GM21526 (cell line): ENCODE measurements around the gene JAKMIP2.
"Not testable (repeated sequence)": the region's sequence is repeated elsewhere in the genome, so short reads cannot be mapped to it uniquely, and the experiment has no call there.

Experiments used
- ATAC-seq: cut with Tn5 transposase; IDR thresholded peaks from one replicate; pipeline ENCODE4 v1.9.1; 2021; ENCODE audit warnings: moderate library complexity; ENCODE audit not compliant: unreplicated experiment, low FRiP score

The JAKMIP2 gene

GRCh38 chr5:147567917-147568598 is 214.5 kb downstream of the JAKMIP2 start:
- ATAC-seq, result no peak

GRCh38 chr5:147565524-147565923 is 217.0 kb downstream of the JAKMIP2 start:
- ATAC-seq, result no peak

- no peak for ATAC-seq
Measured at GRCh38 chr5:147564124-147564486, 218.4 kb downstream of the JAKMIP2 start.

- no peak for ATAC-seq
Measured at GRCh38 chr5:147563466-147564123, 218.9 kb downstream of the JAKMIP2 start.

GRCh38 chr5:147561435-147561834 is 221.1 kb downstream of the JAKMIP2 start:
- ATAC-seq, result no peak

- ATAC-seq, result no peak
Measured at GRCh38 chr5:147560718-147561331, 221.7 kb downstream of the JAKMIP2 start.

- no peak for ATAC-seq
Measured at GRCh38 chr5:147559749-147560148, 222.8 kb downstream of the JAKMIP2 start.

- no peak for ATAC-seq
Measured at GRCh38 chr5:147558826-147559225, 223.7 kb downstream of the JAKMIP2 start.

GRCh38 chr5:147557876-147558745 is 224.4 kb downstream of the JAKMIP2 start:
- ATAC-seq, result no peak

GRCh38 chr5:147555176-147555575 is 227.4 kb downstream of the JAKMIP2 start:
- no peak for ATAC-seq

GRCh38 chr5:147554261-147554817 is 228.2 kb downstream of the JAKMIP2 start:
- ATAC-seq, result no peak

GRCh38 chr5:147553817-147554216 is 228.7 kb downstream of the JAKMIP2 start:
- ATAC-seq, result not testable (repeated sequence)

GRCh38 chr5:147552897-147553296 is 229.6 kb downstream of the JAKMIP2 start:
- no peak for ATAC-seq

GRCh38 chr5:147551677-147552076 is 230.9 kb downstream of the JAKMIP2 start:
- ATAC-seq, result no peak

- ATAC-seq, result no peak
Measured at GRCh38 chr5:147547730-147548129, 234.8 kb downstream of the JAKMIP2 start.

- no peak for ATAC-seq
Measured at GRCh38 chr5:147544556-147544955, 238.0 kb downstream of the JAKMIP2 start.

- no peak for ATAC-seq
Measured at GRCh38 chr5:147539053-147539452, 243.5 kb downstream of the JAKMIP2 start.

- no peak for ATAC-seq
Measured at GRCh38 chr5:147538236-147538635, 244.3 kb downstream of the JAKMIP2 start.
